Ascending aorta (tissue), 2 donors: ENCODE data around the gene CTTN. TPM values are rescaled to one million over a fixed set of nuclear protein-coding genes. Genes with fewer than 3 reads are reported as not detected.

Experiments
- DNase-seq, 2 donors: peaks; one replicate each; pipeline ENCODE4 v3.0.0-alpha.2; 2019; ENCODE audit warnings: low spot score in 2 of 2
- H3K27ac ChIP-seq, 2 donors: fragments of 200-600 bp; sonication (generic); one replicate each; pipeline ENCODE4 v1.5.1; 2016 to 2017; ENCODE audit warnings: mild to moderate bottlenecking in 1 of 2
- H3K27me3 ChIP-seq: fragments of 200-600 bp; sonication (generic); one replicate; pipeline ENCODE4 v1.5.1; 2017
- H3K36me3 ChIP-seq, 2 donors: fragments of 200-600 bp; sonication (generic); one replicate each; pipeline ENCODE4 v1.5.1; 2016
- H3K4me1 ChIP-seq, 2 donors: fragments of 200-600 bp; sonication (generic); one replicate each; pipeline ENCODE4 v1.5.1; 2016 to 2017; ENCODE audit warnings: mild to moderate bottlenecking in 1 of 2
- H3K4me3 ChIP-seq, 2 donors: fragments of 200-600 bp; sonication (generic); one replicate each; pipeline ENCODE4 v1.5.1; 2016 to 2017; ENCODE audit warnings: mild to moderate bottlenecking in 1 of 2
- H3K9me3 ChIP-seq, 2 donors: fragments of 200-600 bp; sonication (generic); one replicate each; pipeline ENCODE4 v1.5.1; 2016
- CTCF ChIP-seq, 3 experiments: fragments of 200-600 bp in 2 of 3; fragments of 450-650 bp in 1 of 3; sonication (generic) in 2 of 3; IDR thresholded peaks; one replicate each; pipeline ENCODE4 v1.5.1; 2016 to 2019; ENCODE audit warnings: antibody characterized with exemption in 3 of 3, mild to moderate bottlenecking in 1 of 3, moderate library complexity in 1 of 3
- intact Hi-C: fragments of 100-400 bp; cut with DNase I; formaldehyde crosslinking; loops from one replicate; pipeline ENCODE4 v1.15.1; 2023
- total RNA-seq: library from RNA; depleted of rRNA; stranded (reverse); fragments of >200 nt; gene quantifications from one replicate; pipeline ENCODE4 v1.1.0, GENCODE V29; 2016

The CTTN gene
- total RNA-seq, 1 donor from 2014 or later = 166 TPM

DNA sequence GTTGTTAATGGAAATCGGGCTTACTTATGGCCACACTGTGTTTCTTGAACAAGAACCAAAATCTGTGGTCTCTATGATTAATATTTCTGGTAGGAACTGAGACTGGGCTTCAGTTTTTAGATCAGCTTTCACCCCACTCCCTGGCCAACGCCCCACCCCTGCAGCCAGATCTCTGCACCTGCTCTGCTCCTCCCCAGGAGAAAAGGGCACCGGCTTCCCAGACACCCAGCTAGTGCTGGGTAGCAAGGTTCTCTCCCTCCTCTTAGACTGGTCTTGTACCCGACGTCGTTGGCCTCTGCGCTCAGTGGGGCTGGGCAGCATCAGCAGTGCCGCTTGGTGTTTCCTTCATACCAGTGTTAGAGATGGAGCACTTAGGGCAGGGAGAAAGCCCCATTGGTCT lies 17.0 kb upstream of the CTTN start:
- no peak overlapping the region for H3K4me3 ChIP-seq
- no peaks in the 10 kb centered on the region for H3K27me3 ChIP-seq
- H3K36me3 ChIP-seq = peaks cover 26 to 45% of the 10 kb centered on the region in 2 donors
- H3K4me1 ChIP-seq = peaks cover 0 to 3% of the 10 kb centered on the region in 2 donors
- H3K9me3 ChIP-seq = no peaks in the 10 kb centered on the region
- H3K27ac ChIP-seq = peak overlapping the region in 1 of 2 donors; percentile 23
- intact Hi-C loops = no loop called here
- no peak for TF ChIP-seq CTCF (IDR thresholded peaks at IDR 0.05)
- DNase-seq = peak in 1 of 2 donors; percentile 43

GRCh38 chr11:70381872-70382861 lies 16.2 kb upstream of the CTTN start:
- H3K36me3 ChIP-seq = peaks cover 19 to 37% of the 10 kb centered on the region in 2 donors

GRCh38 chr11:70383664-70384565 lies 14.4 kb upstream of the CTTN start:
- Histone ChIP-seq H3K27me3 (no peaks in the 10 kb centered on the region), H3K4me3 (no peak overlapping the region), H3K9me3 (no peaks in the 10 kb centered on the region), H3K27ac (no peak overlapping the region), H3K36me3 (peaks cover 3 to 21% of the 10 kb centered on the region in 2 donors), H3K4me1 (peaks cover 0 to 3% of the 10 kb centered on the region in 2 donors)
- DNase-seq = peak in 1 of 2 donors; percentile 56
- intact Hi-C loops = no loop called here
- TF ChIP-seq CTCF (IDR thresholded peaks at IDR 0.05) = no peak

More at GRCh38 chr11:70381872-70382861, 16.2 kb upstream of the CTTN start:
- Histone ChIP-seq H3K9me3 (no peaks in the 10 kb centered on the region), H3K27ac (peak overlapping the region in 1 of 2 donors; percentile 23), H3K4me3 (no peak overlapping the region), H3K4me1 (peaks cover 0 to 3% of the 10 kb centered on the region in 2 donors), H3K27me3 (no peaks in the 10 kb centered on the region)
- intact Hi-C loops = no loop called here
- DNase-seq = peak in 1 of 2 donors; percentile 56
- TF ChIP-seq CTCF (IDR thresholded peaks at IDR 0.05) = peak in 1 of 3 experiments; percentile 21

GRCh38 chr11:70384566-70385152 lies 13.7 kb upstream of the CTTN start:
- H3K36me3 ChIP-seq = peaks cover 0 to 18% of the 10 kb centered on the region in 2 donors
- H3K27ac ChIP-seq = no peak overlapping the region
- DNase-seq = peak in 1 of 2 donors; percentile 55
- intact Hi-C loops = no loop called here
- TF ChIP-seq CTCF (IDR thresholded peaks at IDR 0.05) = no peak
- no peaks in the 10 kb centered on the region for H3K9me3 ChIP-seq
- H3K4me3 ChIP-seq = no peak overlapping the region
- peaks cover 0 to 3% of the 10 kb centered on the region in 2 donors for H3K4me1 ChIP-seq
- H3K27me3 ChIP-seq = no peaks in the 10 kb centered on the region

- Histone ChIP-seq H3K27me3 (no peaks in the 10 kb centered on the region), H3K9me3 (no peaks in the 10 kb centered on the region), H3K4me3 (no peak overlapping the region), H3K4me1 (no peaks in the 10 kb centered on the region), H3K27ac (no peak overlapping the region), H3K36me3 (peaks cover 0 to 18% of the 10 kb centered on the region in 2 donors)
- DNase-seq = peak in 1 of 2 donors; percentile 19
- intact Hi-C loops = no loop called here
- TF ChIP-seq CTCF (IDR thresholded peaks at IDR 0.05) = no peak
Measured at GRCh38 chr11:70387564-70387963, 10.8 kb upstream of the CTTN start.
